ENCODE data around the gene MRPL51.
"Not testable (repeated sequence)": the region's sequence is repeated elsewhere in the genome, so short reads cannot be mapped to it uniquely, and the experiment has no call there.

Gene MRPL51

DNA sequence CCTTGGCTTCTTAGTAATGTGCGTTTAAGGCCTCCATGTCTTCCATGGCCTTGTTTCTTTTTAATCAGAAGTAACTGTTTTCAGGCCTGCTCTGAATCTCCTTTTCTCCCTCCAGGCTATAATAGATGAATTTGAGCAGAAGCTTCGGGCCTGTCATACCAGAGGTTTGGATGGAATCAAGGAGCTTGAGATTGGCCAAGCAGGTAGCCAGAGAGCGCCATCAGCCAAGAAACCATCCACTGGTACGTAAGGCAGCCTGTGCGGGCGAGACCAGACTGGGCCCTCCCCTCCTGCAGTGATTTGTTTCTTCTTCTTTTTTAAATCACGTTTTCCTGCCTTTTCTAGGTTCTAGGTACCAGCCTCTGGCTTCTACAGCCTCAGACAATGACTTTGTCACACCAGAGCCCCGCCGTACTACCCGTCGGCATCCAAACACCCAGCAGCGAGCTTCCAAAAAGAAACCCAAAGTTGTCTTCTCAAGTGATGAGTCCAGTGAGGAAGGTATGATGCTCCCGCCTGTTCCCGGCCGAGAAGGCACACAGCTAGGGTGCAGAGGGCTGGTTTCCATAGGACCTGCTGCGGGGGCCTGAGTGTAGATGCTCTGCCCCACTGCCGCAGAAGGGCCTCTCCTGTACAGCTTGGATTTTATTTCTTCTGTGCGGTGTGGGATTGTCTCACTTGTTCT, 37.7 kb upstream of the MRPL51 start:
- DNase-seq = no peak

DNA sequence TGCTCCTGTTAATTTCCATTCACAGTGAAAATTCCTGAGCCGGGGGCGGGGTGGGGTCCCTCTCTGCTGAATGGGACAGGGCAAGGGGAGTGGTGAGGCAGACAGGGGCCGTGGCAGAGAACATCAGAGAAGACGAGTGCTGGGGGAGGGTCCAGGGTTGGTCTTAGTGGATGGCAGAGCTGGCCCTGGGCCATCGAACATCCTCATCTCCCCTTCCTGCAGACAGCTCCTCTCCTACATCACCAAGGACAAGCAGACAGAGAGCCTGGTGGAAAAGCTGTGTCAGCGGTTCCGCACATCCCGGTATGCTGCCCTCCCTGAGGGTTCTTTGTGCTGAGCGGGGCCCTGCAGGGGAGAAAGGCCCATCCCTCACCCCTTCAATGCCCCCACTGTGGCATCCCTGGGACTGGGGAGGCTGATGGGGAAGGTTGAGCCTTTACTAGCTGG, 36.3 kb upstream of the MRPL51 start:
- no peak for DNase-seq

- DNase-seq = no peak
These were observed 35.6 kb upstream of the MRPL51 start for GRCh38 chr12:6528539-6529235.

DNA sequence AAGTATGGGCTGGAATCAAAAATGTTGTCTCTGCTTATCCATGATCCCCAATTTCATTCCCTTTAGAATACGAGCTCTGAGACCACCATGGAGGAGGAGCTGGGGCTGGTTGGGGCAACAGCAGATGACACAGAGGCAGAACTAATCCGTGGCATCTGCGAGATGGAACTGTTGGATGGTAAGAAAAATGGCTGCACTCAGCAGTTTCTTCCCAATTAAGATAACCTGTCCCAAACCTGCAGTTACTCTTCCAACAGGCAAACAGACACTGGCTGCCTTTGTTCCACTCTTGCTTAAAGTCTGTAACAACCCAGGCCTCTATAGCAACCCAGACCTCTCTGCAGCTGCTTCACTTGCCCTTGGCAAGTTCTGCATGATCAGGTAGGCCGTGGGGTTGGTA, 34.6 kb upstream of the MRPL51 start:
- no peak for DNase-seq

GRCh38 chr12:6526766-6527525, 33.9 kb upstream of the MRPL51 start:
- DNase-seq = no peak

- no peak for DNase-seq
These were observed 33.1 kb upstream of the MRPL51 start for GRCh38 chr12:6526201-6526600.

GRCh38 chr12:6524648-6525047, 31.6 kb upstream of the MRPL51 start:
- no peak for DNase-seq

DNA sequence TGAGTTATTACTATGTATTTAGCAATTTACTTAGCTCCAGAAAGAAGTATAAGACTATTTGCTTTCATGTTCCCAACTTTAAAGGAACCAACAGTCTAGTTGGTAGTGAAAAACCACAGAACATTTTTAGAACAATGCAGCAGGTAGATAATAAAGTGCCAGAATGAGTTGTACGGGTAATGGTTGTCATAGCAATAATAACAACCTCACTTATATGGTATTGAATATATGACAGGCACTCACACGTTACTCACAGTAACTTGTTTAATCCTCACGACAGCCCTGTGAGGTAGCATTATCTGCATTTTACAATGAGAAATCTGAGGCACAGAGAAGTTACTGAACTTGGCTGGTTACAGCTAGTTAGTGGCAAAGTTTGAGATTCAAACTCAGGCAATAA, 30.6 kb upstream of the MRPL51 start:
- no peak for DNase-seq

DNA sequence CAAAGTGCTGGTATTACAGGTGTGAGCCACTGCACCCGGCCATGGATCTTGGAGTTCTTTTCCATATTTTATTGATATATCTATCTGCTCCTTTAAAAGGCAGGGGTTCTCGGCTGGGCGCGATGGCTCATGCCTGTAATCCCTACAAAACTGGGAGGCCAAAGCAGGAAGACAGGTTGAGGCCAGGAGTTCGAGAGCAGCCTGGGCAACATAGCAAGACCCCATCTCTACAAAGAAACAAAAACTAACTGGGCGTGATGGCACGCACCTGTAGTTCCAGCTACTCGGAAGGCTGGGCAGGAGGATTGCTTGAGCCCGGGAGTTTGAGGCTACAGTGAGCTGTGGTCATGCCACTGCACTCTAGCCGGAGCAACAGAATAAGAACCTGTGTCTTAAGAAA, 29.1 kb upstream of the MRPL51 start:
- DNase-seq = no peak

GRCh38 chr12:6520186-6520585, 27.1 kb upstream of the MRPL51 start:
- DNase-seq = no peak

GRCh38 chr12:6508087-6508486, 15.0 kb upstream of the MRPL51 start:
- no peak for DNase-seq

GRCh38 chr12:6507102-6507998, 14.3 kb upstream of the MRPL51 start:
- no peak for DNase-seq

GRCh38 chr12:6500466-6500865, 7.4 kb upstream of the MRPL51 start:
- DNase-seq = no peak

DNA sequence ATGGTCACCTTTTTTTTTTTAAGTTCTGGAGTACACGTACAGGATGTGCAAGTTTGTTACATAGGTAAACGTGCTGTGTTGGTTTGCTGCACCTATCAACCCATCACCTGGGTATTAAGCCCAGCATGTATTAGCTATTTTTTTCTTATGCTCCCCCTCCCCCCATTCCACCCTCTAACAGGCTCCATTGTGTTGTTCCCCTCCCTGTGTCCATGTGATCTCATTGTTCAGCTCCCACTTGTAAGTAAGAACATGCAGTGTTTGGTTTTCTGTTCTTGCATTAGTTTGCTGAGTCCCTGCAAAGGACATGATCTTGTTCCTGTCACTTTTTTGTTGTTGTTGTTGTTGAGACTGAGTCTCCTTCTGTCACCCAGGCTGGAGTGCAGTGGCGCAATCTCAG, 4.2 kb upstream of the MRPL51 start:
- not testable (repeated sequence) for DNase-seq

DNA sequence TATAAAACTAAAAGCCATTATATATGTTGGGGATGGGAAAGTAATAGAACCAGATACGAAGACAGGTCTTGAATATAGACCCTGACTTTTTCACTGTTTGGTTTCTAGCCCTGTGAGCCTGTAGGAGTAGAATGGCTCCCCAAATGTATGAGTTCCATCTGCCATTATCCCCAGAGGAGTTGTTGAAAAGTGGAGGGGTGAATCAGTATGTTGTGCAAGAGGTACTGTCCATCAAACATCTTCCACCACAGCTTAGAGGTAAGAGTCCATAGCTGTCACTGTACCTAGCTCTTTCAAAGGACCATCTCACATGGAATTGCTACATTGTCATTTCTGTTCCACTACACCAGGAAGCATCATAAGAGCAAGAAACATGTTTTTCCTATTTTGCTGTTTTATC, 1.9 kb upstream of the MRPL51 start:
- DNase-seq = no peak

DNA sequence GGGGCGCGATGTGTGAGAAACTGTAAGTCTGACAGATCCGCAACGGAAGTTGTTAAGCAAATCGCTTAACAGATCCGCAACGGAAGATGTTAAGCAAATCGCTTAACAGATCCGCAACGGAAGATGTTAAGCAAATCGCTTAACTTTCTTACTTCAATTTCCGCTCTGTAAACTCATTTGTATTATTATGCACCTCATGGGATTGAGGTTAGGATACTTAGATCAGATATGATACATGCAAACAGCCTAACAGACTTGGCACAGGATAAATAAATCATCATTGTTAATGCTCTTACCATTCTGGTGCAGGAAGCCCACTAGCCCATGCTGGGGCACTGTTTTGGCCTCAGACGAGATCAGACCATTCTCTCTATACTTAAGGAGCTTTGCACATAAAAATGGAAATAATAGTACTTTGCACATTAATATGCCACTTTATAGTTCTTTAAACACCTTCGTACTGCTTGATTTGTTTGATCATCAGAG, 1.2 kb upstream of the MRPL51 start:
- no peak for DNase-seq

DNA sequence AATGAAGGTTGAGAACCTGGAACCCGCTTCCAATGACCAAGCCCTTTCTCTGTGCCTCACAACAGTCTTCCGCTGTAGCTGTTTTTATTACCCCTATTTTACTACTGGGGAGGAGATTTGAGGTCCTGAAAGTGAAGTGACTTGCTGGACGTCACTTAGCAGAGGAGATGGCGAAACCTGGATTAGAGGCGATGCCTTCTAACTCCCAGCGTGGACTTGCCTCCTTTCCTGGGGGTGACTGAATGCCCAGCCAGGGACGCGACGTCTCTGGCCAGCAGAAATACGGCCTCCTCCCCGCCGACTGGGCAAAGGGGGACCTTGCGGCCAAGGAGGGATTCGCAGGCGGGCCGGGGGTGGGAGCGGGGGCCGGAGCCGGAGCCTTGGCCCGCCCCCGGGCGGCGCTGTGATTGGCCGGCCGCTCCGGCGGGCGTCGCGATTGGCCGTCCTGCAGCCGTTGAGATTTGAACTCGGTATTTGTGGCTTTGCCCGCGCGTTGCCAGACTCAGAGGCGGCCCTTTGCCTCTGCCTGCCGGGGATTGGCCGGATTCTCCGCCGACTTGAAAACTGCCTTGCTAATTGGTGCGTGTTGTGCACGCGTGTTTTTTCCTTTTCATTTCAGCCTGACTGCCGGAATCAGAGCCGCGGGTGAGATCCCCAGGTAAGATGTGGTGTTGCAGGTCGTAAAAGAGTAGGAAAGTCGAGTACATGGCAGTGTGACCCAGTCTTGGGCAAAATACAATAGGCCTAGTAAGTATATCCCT, 615 bp upstream of the MRPL51 start, which contains the start of gene NCAPD2:
Gene NCAPD2 (plus strand): TSS at position 606 of the 761 bp plus-strand sequence. CDS start 997 bp downstream, outside the sequence.
- DNase-seq = peak; percentile 96

- not testable (repeated sequence) for DNase-seq
These were observed 2.4 kb downstream of the MRPL51 start for GRCh38 chr12:6490673-6491072.

DNA sequence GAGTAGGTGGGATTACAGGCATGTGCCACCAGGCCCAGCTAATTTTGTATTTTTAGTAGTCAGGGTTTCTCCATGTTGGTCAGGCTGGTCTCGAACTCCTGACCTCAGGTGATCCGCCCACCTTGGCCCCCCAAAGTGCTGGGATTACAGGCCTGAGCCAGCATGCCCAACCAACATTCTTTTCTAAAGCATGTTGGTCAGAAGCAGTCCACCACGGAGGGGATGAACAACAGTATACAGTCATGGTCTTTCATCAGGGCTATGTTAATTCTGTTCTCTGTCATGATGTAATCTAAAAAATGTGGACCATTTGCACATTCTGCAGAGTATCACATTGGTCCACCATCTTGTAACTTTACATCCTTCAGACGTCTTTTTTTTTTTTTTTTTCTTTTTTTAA, 3.6 kb downstream of the MRPL51 start:
- no peak for DNase-seq

- no peak for DNase-seq
These were observed 4.8 kb downstream of the MRPL51 start for GRCh38 chr12:6488240-6488639.

GRCh38 chr12:6478416-6478815, 14.6 kb downstream of the MRPL51 start:
- DNase-seq = no peak

Measured in CD4-positive, alpha-beta T cell treated with Interleukin-12 subunit alpha and Interleukin-12 subunit beta, for 1 hour (primary cell).